HepG2 (cell line): ENCODE data around the gene TUBE1. TPM values are rescaled to one million over a fixed set of nuclear protein-coding genes. Genes with fewer than 3 reads are reported as not detected.

Experiments
- CBX1 ChIP-seq: IDR thresholded peaks from one replicate; pipeline ENCODE4 v1.6.1; 2016; ENCODE audit warnings: antibody characterized with exemption, low read depth
- CENPX ChIP-seq: sonication (generic); formaldehyde crosslinking; IDR thresholded peaks from 2 replicates; pipeline ENCODE4 v1.9.0; 2021; ENCODE audit warnings: mild to moderate bottlenecking, missing genetic modification reagents, moderate library complexity
- CREB1 ChIP-seq, 2 experiments: fragments of 450-650 bp in 1 of 2; IDR thresholded peaks; 2 replicates each; pipeline ENCODE4 v1.6.1; 2016 to 2017; ENCODE audit warnings: control low read depth in 1 of 2, mild to moderate bottlenecking in 1 of 2, missing compliant biosample characterization in 1 of 2, missing genetic modification characterization in 1 of 2
- EHMT2 ChIP-seq: fragments of 200-600 bp; sonication (generic); IDR thresholded peaks from 2 replicates; pipeline ENCODE4 v1.7.0; 2017; ENCODE audit warnings: antibody characterized with exemption, low read depth, low read length, borderline replicate concordance
- FOXP1 ChIP-seq, 2 experiments: fragments of 450-650 bp in 1 of 2; IDR thresholded peaks; 2 replicates each; pipeline ENCODE4 v1.6.1; 2017 to 2018; ENCODE audit warnings: antibody characterized with exemption in 1 of 2
- ONECUT2 ChIP-seq: sonication (generic); formaldehyde crosslinking; IDR thresholded peaks from 2 replicates; pipeline ENCODE4 v1.4.0; 2020; ENCODE audit warnings: missing genetic modification reagents
- PATZ1 ChIP-seq: sonication (generic); formaldehyde crosslinking; IDR thresholded peaks from 2 replicates; pipeline ENCODE4 v1.4.0; 2020; ENCODE audit warnings: missing genetic modification reagents
- RXRA ChIP-seq: sonication (generic); formaldehyde crosslinking; IDR thresholded peaks from 2 replicates; pipeline ENCODE4 v1.5.1; 2020; ENCODE audit warnings: missing genetic modification reagents
- SNRNP70 ChIP-seq: fragments of 200-400 bp; formaldehyde crosslinking; IDR thresholded peaks from 2 replicates; pipeline ENCODE4 v1.6.1; 2017; ENCODE audit warnings: mild to moderate bottlenecking, low read depth, low read length, moderate library complexity
- SRSF9 ChIP-seq: fragments of 200-400 bp; formaldehyde crosslinking; IDR thresholded peaks from 2 replicates; pipeline ENCODE4 v1.6.1; 2018; ENCODE audit warnings: borderline replicate concordance, mild to moderate bottlenecking, low read depth, low read length; ENCODE audit not compliant: insufficient read depth, poor library complexity, severe bottlenecking
- TBX2 ChIP-seq: sonication (generic); formaldehyde crosslinking; IDR thresholded peaks from 2 replicates; pipeline ENCODE4 v1.5.0; 2020; ENCODE audit warnings: missing genetic modification reagents, mild to moderate bottlenecking, borderline replicate concordance
- TP53 ChIP-seq: sonication (generic); formaldehyde crosslinking; conservative IDR thresholded peaks from 2 replicates; pipeline ENCODE4 v1.4.0; 2020; ENCODE audit warnings: missing genetic modification reagents
- ZBTB10 ChIP-seq: sonication (generic); formaldehyde crosslinking; IDR thresholded peaks from 2 replicates; pipeline ENCODE4 v1.4.0; 2020; ENCODE audit warnings: missing genetic modification reagents, borderline replicate concordance
- ZBTB26 ChIP-seq: IDR thresholded peaks from 2 replicates; pipeline ENCODE4 v1.6.1; 2016; ENCODE audit warnings: missing compliant biosample characterization, missing genetic modification reagents, borderline replicate concordance
- ZFP90 ChIP-seq: sonication (generic); formaldehyde crosslinking; IDR thresholded peaks from 2 replicates; pipeline ENCODE4 v1.8.0; 2022; ENCODE audit warnings: missing genetic modification reagents, mild to moderate bottlenecking, inconsistent platforms, borderline replicate concordance
- ZHX1 ChIP-seq: sonication (generic); formaldehyde crosslinking; IDR thresholded peaks from 2 replicates; pipeline ENCODE4 v1.8.1; 2022; ENCODE audit warnings: low read depth, mild to moderate bottlenecking, missing genetic modification reagents
- ZNF331 ChIP-seq: sonication (generic); formaldehyde crosslinking; IDR thresholded peaks from 2 replicates; pipeline ENCODE4 v1.4.0; 2020; ENCODE audit warnings: missing genetic modification reagents
- ZNF335 ChIP-seq: sonication (generic); formaldehyde crosslinking; IDR thresholded peaks from 2 replicates; pipeline ENCODE4 v1.4.0; 2020; ENCODE audit warnings: missing genetic modification reagents
- ZNF580 ChIP-seq: IDR thresholded peaks from 2 replicates; pipeline ENCODE4 v1.6.1; 2016; ENCODE audit warnings: low read depth, borderline replicate concordance
- polyA plus RNA-seq, 8 experiments: library from polyadenylated mRNA; depleted of rRNA in 3 of 8; stranded (reverse) in 7 of 8; unstranded in 1 of 8; fragments of >200 nt; fragmentation: Illumina TruSeq in 4 of 8; extraction: Trizol in 4 of 8; gene quantifications; 2 replicates each; pipeline versions ENCODE4 v1.2.1 to v1.2.3, GENCODE V29; 2011 to 2016; ENCODE audit warnings: low read depth in 4 of 8, missing spikeins in 1 of 8, mixed read lengths in 1 of 8; ENCODE audit not compliant: insufficient read depth in 1 of 8
- total RNA-seq, 5 experiments: library from RNA; depleted of rRNA; stranded (reverse); fragments of >200 nt; fragmentation: Illumina TruSeq; extraction: Trizol; gene quantifications; 2 replicates each; pipeline ENCODE4 v1.2.3, GENCODE V29; 2016; ENCODE audit warnings: low read depth in 1 of 5

Gene TUBE1
- total and polyA plus RNA-seq, 2 of the 13 experiments (the other 11 are each of a cell fraction or from before 2014, with no cell fraction given): 17.3 to 22.6 TPM

- TF ChIP-seq SRSF9 (no peak), PATZ1 (CRISPR knock-in tag) (no peak; the same call in 1 of the 2 replicates), ZFP90 (CRISPR knock-in tag) (peak; percentile 74), FOXP1 (IDR thresholded peaks at IDR 0.05) (no peak), FOXP1 (CRISPR knock-in tag; IDR thresholded peaks at IDR 0.05) (no peak; the same call in 1 of the 2 replicates), EHMT2 (no peak), ZNF335 (peak; percentile 81; the same call in 1 of the 2 replicates), CBX1 (no peak), TBX2 (peak; percentile 67), ZNF331 (CRISPR knock-in tag) (peak; percentile 84; the same call in 1 of the 2 replicates), ZBTB26 (CRISPR knock-in tag) (0 out of 2 replicates have a peak, but pooled peaks have one; percentile 48), TP53 (CRISPR knock-in tag) (no peak; the same call in 1 of the 2 replicates), SNRNP70 (no peak), ONECUT2 (no peak), ZBTB10 (CRISPR knock-in tag) (peak; percentile 69; the same call in 1 of the 2 replicates), CENPX (CRISPR knock-in tag) (no peak), ZHX1 (CRISPR knock-in tag) (0 out of 2 replicates have a peak, but pooled peaks have one; percentile 18), ZNF580 (peak; percentile 94), CREB1 (IDR thresholded peaks at IDR 0.05) (peak; percentile 75), CREB1 (CRISPR knock-in tag; IDR thresholded peaks at IDR 0.05) (0 out of 2 replicates have a peak, but pooled peaks have one; percentile 38), RXRA (CRISPR knock-in tag) (peak; percentile 78)
These were observed at the start of gene TUBE1, which contains the start of gene FAM229B (continued) for GRCh38 chr6:112087136-112087911.
